ENCODE measurements around the gene TP53TG5.

Gene TP53TG5

DNA sequence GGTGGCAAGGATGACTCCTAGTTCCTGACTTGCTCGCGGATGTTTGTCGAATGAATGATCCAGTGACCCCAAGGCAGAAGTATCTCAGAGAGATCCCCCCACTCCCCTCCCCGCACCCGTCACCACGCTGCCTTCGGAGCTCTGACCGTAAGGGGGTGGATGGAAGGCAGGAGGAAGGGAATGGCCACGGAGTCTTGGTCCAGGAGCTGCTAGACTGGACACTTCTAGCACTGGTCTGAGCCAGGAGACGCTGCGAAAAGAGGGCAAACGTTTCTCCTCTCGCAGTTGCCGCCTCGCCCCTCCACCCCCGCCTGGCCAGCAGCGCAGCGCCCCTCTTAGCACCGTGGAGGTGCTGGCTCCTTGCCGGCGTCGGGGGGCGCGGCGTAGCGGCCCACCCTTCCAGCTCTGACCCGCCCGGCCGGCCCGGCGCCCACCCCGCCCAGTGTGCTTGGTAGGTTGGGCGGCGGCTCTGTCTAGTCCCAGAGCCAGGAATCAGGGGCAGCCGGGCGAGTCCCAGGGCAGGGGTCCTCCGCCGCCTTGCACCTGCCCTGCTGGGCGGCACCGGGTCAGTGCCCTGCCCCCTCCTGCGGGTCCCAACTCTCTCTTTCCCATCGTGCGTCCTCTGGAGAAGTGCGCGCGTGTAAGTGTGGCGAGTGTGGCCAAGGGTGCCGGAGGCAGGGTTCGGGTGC is 27.6 kb upstream of the TP53TG5 start:
- DNase-seq: peak; percentile 33

DNA sequence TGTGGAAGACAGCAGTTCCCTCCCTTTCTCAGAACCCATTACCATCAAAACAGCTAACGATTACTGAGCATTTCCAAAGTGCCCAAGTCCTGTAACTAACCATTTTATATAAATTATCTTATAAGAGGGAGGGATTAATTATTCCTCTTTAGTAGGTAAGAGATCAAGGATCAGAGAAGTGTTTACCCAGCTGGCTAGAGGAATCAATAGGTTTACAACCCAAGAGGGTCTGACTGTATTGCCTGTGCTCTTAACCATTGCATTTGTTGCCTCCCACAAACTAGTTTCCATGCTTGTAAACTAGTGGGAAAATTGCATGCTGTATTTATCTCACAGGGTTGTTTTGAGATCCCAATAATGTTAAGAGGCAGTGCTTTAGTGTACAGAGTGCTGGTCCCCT is 26.3 kb upstream of the TP53TG5 start:
- DNase-seq: no peak

GRCh38 chr20:45402946-45403345 is 24.8 kb upstream of the TP53TG5 start:
- no peak for DNase-seq

- DNase-seq: no peak
Observed at GRCh38 chr20:45400346-45401031, 22.4 kb upstream of the TP53TG5 start.

GRCh38 chr20:45399018-45399417 is 20.9 kb upstream of the TP53TG5 start:
- DNase-seq: no peak

- DNase-seq: no peak
Observed at GRCh38 chr20:45395114-45395415, 16.9 kb upstream of the TP53TG5 start.

DNA sequence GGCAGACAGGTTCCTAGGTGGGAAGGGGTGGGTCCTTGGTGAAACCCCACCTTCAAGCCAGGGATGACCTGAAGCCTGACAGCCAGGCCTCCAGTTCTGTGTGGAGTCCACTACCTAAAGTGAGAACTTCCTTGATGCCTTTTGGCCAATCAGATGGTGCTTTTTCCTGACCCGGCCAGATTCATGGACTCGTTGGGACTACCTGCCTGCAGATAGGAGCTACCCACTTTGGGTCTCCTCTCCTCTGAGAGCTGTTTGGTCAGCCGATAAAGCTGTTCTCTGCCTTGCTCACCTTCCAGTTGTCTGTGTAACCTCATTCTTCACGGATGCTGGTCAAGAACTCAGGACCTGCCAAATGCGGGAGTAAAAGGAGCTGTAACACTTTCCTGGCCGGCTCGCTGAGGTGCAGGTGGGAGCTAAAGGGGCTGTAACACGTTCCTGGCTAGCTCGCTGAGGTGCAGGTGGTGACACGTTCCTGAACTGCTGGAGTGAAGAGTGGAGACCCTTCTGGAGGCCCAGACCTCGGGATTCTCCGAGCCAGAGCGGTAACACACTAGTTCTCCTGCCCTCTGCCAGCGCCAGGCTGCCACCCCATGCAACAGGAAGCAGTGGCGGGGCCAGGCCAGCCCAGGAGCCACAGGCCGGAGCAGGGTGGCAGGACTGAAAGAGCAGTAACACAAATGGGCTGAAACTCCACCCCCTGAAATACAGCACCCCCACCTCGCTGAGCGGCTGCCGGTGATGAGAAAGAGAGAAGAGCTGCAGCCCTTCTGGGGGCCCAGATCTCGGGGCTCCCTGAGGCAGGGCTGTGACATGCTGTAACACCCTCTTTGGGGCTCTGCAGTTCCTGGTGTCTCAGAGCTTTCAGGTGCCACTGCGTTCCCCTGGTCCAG is 16.3 kb upstream of the TP53TG5 start:
- DNase-seq: no peak

- peak; percentile 13 for DNase-seq
Observed at GRCh38 chr20:45392733-45393132, 14.6 kb upstream of the TP53TG5 start.

GRCh38 chr20:45391559-45391958 is 13.4 kb upstream of the TP53TG5 start:
- DNase-seq: no peak

GRCh38 chr20:45390931-45391330 is 12.8 kb upstream of the TP53TG5 start:
- DNase-seq: no peak

DNA sequence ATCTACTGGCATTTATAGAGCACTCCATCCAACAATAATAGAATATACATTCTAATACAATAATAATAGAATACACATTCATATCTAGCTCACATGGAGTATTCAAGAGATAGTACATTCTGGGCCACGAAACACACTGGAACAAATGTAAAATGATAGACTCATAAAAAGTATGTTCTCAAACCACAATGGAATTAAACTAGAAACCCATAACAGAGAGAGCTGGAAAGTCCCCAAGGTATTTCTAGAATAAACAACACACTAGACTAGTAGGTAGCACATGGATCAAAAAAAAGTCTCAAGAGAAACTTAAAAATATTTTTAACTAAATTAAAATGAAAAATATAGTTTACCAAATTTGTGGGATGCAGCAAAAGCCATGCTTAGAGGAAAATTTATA is 9.1 kb upstream of the TP53TG5 start:
- DNase-seq: no peak

- DNase-seq: no peak
Observed at GRCh38 chr20:45377269-45377668, 856 bp downstream of the TP53TG5 start.

GRCh38 chr20:45374966-45375365 is 3.2 kb downstream of the TP53TG5 start:
- DNase-seq: no peak

GRCh38 chr20:45374101-45374467 is 4.0 kb downstream of the TP53TG5 start:
- DNase-seq: no peak

DNA sequence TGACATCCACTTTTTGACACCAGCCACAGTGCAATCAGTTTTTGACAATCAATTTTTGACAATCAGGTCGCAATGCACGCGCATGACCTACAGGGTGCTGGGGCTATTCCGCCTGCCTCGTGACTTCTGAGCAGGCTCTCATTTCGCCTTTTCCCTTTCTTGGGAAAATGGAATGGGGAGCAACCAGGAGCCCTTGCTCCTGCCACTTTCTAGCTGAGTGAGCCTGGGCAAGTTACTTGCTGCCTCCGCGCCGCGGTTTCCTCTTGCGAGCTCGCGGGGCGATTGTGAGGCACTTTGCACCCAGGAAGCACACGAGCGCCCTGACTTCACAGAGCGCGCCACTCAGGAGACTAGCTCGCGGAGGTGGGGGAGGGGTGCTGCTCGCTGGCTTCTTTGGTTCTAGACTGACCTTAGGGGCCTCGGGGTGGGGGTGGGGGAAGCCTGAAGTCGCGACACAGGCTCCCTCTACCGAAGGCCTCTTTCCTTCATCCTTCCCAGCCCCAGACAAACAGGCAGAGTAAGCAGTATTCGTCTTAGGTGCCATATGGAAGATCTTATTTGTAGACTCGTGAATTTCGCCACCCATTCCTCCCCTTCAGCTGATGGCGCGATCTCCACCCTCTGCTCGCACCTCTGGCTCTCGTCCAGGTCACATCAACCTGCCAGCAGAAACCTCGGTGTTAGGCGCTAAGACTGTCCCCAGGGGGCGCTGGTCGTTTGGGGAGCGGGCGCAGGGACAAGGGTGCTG is 4.6 kb downstream of the TP53TG5 start:
- DNase-seq: peak; percentile 77

GRCh38 chr20:45372646-45373352 is 5.3 kb downstream of the TP53TG5 start:
- DNase-seq: no peak

DNA sequence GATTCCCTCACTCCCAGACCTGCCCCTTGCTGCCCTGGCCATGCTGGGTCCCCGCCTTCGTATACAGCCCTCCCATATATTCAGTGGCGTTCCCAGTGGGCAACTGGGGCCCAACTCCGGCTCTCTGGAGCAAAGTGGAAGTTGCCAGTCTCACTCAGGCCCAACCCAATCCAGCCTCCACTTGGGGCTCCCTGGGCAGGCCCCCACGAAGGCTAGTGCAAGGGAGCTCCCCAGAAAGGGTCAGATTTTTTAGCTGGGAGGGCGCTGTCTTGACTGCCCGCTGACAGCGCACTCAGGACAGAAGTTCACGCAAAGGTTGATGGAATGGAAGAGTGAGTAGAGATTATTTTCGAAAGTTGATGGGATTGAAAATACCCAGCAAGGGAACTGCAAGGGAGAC is 5.9 kb downstream of the TP53TG5 start:
- no peak for DNase-seq

GRCh38 chr20:45370571-45371160 is 7.5 kb downstream of the TP53TG5 start:
- DNase-seq: no peak

DNA sequence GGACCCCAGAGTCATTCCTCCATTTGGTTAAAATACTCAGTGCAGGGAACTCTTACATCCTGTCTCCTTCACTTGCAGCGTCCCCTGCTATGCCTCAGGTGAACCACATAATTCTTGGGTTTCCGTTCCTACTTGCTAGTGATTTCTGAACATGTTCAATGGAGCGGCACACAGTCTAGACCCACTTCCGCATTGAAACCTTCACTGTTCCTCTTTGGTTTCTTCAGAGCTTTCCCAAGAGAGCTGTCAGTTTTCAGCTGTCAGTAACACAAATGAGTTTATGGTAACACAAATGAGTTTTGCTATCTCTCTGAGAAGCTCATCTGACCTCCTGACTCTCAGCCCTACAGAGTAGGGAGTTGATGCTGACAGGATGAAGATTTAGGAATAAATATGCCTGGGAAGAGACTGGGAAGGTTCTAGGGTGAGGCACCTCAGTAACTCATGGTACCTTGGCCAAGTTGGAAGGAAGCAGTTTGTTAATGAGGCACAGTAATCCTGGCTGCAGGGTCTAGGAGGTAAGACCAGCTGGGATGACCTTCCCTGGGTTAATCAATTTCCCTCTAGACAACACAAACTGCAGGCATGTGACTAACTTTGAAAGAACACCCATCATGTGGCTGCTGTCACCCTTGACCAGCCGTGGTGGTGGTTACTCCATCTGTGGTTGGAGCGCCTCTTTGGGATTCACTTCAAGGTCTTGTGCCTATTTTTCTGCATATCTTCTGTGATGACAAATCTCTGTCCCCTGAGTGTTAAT is 9.7 kb downstream of the TP53TG5 start:
- DNase-seq: no peak

DNA sequence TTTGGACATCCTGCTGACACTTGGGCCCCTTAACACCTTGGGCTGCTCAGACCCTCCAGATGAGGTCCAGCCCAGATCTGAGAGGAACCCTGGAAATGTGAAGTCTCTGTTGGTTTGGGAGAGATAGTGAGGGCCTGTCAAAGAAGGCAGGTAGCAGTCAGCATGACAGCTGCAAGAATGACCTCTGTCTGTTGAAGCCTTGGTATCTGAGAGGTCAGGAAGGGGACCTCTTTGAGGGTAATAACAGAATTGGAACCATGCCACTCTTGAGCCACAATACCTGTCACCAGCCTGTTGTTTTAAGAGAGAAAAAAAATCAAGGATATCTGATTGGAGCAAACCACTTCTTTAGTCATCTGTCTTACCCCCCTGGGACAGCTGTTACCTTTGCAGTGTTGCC is 11.0 kb downstream of the TP53TG5 start:
- DNase-seq: no peak

- DNase-seq: no peak
Observed at GRCh38 chr20:45366631-45367030, 11.5 kb downstream of the TP53TG5 start.
